HuH-7 (cell line): ENCODE results near the gene CTSG.
A peak's percentile ranks its signal among the peaks of the same experiment; 100 is the strongest.
"Not testable (repeated sequence)": the region's sequence is repeated elsewhere in the genome, so short reads cannot be mapped to it uniquely, and the experiment has no call there.

Experiments
- DNase-seq: peaks from one replicate; pipeline ENCODE4 v3.0.0; 2011; ENCODE audit warnings: low spot score

The CTSG gene, protein sequence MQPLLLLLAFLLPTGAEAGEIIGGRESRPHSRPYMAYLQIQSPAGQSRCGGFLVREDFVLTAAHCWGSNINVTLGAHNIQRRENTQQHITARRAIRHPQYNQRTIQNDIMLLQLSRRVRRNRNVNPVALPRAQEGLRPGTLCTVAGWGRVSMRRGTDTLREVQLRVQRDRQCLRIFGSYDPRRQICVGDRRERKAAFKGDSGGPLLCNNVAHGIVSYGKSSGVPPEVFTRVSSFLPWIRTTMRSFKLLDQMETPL

GRCh38 chr14:24576182-24576581 lies at the start of gene CTSG:
Gene CTSG, minus strand, starts transcription at chr14:24576250. Its CDS starts 27 bp downstream, at chr14:24576223.
- no peak for DNase-seq

DNA sequence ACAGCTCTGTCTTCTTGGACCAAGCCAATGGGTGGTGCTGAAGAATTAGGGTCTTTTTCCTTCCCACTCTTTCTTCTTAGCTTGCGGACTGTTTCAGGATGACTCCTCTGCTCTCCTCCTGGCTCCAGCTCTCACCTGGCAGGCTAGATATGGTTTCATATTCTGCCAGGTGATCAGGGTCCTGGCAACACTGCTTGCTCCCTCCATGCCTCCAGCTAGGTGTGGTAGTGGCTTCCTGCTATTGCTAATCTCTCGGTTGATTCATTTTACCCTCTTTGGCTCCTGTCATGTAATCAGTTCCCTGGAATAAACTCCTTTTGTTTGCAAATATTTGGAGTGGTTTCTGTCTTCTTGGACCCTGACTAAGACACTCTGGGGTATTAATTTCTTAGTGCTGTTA lies 37.7 kb upstream of the CTSG start:
- DNase-seq = no peak

DNA sequence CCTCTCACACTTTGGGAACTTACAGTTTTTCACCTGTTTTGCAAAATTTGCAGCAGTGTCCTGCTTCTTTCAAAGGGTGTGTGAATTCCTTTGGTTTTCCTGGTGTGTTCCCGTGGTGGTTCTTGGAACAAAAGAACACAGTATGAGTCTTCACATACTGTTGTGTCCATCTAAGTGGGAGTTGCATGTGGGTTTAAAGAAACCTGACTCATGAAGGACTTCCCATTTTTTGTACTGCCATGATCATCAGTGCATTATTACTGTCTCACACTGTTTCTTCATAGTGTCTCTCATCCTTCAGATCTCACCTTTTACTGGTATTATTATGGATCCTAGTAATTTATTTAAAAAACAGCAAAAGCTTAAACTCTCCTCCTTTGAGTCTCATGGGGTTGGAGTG lies 37.2 kb upstream of the CTSG start:
- DNase-seq = no peak

- no peak for DNase-seq
Measured at GRCh38 chr14:24612196-24612595, 36.1 kb upstream of the CTSG start.

DNA sequence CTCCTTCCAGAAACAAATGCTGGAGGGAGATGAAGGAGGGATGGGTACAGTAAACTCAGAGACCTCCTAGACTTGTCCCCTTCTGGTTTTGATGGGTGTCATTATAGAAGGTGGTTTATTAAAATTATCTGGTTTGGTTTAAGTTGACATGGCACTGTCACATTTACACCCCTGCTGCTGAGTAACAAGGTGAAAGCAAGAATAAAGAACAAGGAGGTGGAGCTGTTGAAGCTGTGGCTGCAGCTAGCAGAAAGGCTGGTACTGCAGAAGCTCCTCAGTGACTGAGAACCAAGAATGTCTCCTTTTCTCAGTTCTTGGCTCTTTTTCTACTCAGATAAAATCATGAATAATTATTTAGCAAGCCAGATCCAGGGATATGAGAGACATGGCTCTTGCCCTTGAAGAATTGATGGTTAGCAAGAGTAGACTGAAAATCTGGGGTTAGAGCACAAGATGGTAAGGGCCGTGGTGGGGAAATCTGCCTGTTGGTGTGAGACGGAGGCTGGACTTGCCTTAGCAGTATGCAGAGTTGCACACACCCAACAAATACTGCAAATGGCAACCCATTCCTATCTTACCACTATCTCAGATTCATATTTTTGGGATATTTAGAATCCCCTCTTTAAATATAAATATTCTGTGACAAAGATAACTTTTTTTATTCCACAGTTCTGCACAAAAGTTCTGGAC lies 33.8 kb upstream of the CTSG start, which contains the start of gene GZMH:
Gene GZMH (minus strand): TSS at position 31 of the 690 bp plus-strand sequence. CDS start 72 bp downstream, outside the sequence.
- DNase-seq = no peak

- DNase-seq = no peak
Measured at GRCh38 chr14:24607635-24608514, 31.8 kb upstream of the CTSG start.

DNA sequence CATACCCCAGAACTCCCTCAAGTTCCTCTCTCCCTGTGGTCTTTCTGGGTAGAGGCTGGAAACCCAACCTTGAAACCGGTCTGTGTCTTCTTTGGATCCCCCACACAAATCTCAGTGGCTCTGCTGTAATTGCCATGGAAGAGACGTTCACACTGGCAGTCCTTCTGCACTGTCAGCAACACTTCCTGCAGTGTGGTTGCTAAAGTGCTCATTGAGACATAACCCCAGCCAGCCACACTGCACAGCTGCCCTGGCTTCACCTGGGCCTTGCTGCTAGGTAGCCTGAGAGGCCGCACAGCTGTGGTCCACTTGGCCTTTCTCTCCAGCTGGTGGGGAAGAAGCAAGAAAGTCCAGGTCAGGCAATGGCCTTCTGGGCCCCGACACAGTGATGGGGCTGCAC lies 31.0 kb upstream of the CTSG start:
- DNase-seq = no peak

DNA sequence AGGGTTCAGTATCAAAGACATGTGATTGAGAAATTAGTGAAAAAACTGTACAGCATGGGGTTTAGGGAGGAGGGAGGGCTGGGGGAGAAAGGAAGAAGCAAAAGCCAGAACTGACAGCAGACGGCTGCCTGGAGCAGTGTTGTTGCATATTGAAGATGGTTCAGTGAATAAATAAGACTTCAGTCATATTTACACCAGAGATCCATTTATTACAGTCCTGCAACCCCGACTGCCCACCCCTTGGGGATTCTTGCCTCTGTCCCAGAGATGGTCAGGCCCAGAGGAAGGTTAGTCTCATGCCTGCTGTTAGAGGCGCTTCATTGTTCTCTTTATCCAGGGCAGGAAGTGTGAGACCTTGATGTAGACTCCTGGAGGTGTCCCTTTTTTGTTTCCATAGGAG lies 30.2 kb upstream of the CTSG start:
- DNase-seq = no peak

- DNase-seq = peak; percentile 50
Measured at GRCh38 chr14:24605435-24606190, 29.6 kb upstream of the CTSG start.

GRCh38 chr14:24597403-24597802 lies 21.4 kb upstream of the CTSG start:
- no peak for DNase-seq

DNA sequence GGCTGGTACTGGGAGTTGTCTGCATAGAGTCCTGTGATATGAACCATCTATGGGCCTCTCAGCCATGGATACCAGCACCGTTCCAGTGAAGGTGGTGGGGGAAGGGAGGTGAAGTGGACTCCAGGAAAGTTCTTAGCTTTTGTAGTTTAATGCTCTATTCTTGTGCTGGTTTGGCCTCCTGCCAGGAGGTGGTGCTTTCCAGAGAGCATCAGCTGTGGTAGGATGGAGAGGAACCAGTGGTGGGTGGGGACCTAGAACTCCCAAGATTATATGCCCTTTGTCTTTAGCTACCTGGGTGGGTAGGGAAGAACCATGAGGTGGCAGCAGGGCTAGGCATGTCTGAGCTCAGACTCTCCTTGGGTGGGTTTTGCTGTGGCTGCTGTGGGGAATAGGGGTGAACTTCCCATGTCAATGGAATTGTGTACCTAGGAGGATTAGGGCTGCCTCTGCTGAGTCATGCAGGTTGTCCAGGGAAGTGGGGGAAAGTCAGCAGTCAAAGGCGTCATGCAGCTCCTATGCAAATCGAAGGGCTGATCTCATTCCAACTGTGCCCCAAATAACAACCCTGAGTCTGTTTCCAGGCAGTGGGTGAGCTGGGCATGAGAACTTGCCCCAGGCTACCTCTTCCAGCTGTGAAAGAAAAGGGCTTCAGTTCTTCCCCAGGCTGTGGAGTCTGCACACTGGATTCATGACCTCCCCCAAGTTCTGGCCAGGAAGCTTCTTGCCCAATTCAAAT lies 19.2 kb upstream of the CTSG start:
- no peak for DNase-seq

DNA sequence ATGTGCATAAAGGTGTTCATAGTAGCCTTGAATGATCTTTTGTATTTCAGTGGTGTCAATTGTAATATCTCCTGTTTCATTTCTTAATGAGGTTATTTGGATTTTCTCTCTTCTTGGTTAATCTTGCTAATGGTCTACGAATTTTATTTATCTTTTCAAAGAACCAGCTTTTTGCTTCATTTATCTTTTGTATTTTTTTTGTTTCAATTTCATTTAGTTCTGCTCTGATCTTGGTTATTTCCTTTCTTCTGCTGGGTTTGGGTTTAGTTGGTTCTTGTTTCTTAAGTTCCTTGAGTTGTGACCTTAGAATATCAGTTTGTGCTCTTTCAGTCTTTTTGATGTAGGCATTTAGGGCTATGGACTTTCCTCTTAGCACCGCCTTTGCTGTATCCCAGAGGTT lies 15.0 kb upstream of the CTSG start:
- not testable (repeated sequence) for DNase-seq

DNA sequence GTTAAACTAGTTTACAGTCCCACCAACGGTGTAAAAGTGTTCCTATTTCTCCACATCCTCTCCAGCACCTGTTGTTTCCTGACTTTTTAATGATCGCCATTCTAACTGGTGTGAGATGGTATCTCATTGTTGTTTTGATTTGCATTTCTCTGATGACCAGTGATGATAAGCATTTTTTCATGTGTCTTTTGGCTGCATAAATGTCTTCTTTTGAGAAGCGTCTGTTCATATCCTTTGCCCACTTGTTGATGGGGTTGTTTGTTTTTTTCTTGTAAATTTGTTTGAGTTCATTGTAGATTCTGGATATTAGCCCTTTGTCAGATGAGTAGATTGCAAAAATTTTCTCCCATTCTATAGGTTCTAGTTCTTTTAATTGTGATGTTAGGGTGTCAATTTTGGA lies 8.4 kb upstream of the CTSG start:
- not testable (repeated sequence) for DNase-seq

- no peak for DNase-seq
Measured at GRCh38 chr14:24578558-24578957, 2.5 kb upstream of the CTSG start.

DNA sequence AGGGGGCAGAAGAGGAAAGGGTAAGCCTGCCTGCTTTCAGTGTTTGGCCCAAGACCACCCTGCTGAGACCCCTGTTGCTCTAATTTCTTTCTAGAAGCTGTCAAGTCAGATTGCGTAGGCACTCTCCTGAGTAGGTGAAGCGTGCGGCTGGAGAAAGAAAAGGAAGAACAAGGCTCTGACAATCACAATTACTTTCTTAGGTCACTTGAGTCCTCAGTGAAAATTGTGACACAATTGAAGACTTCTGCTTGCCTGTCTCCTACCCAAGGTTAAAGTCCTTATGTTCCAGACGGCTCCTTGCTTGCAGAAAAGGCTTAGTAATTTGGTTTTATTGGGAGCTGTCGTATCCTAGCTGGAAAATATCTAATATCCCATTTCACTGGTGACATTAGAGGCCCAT lies 721 bp upstream of the CTSG start:
- DNase-seq = no peak

- no peak for DNase-seq
Measured at GRCh38 chr14:24574206-24574774, 1.8 kb downstream of the CTSG start.

DNA sequence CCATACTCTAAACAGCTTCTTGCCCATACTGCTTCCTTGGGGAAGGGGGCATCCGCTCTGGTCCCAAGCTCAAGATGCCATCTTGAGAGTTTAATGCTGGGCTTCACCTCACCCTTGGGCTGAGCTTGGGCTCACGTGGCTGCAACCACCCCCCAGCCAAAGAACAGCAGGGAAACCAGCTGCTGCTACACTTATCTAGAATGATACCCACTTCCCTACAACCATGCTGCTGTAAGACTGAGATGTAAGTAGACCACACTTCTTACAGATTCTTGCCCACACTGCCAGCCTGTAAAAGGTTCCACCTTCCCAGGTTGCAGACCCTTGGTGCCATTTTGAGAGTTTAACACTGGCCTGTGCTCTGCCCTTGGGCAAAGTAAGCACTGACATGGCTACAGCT lies 9.7 kb downstream of the CTSG start:
- no peak for DNase-seq

- DNase-seq = no peak
Measured at GRCh38 chr14:24565766-24566165, 10.3 kb downstream of the CTSG start.

- DNase-seq = no peak
Measured at GRCh38 chr14:24563505-24563904, 12.5 kb downstream of the CTSG start.

DNA sequence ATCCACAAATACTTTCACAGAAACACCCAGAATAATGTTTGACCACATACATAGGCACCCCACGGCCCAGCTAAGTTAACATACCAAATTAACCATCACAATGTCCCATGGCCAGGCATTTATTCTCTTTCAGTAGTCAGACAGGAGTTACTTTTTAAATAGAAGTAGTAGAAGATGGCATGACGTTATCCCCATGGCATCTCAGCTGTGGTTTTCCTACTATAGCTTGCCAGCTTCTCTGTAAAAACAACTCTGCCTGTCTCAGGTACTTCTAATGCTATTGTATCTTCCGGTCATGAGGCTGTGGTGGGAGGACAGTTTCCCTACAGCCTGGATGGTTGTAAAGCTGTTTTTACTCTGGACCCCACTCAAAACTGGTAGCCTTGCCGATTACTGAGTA lies 19.3 kb downstream of the CTSG start:
- DNase-seq = no peak

DNA sequence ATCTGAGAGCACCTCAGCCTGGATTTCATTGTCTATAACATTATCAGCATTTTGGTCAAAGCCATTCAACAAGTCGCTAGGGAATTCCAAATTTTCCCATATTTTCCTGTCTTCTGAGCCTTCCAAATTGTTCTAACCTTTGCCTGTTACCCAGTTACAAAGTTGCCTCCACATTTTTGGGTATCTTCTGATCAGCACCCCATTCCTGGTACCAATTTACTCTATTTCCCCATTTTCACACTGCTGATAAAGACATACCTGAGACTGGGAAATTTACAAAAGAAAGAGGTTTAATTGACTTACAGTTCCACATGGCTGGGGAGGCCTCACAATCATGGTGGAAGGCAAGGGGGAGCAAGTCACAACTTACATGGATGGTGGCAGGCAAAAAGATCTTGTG lies 27.0 kb downstream of the CTSG start:
- DNase-seq = not testable (repeated sequence)
